BJ (cell line): ENCODE data around the gene DLG2. TPM values are rescaled to one million over a fixed set of nuclear protein-coding genes. Genes with fewer than 3 reads are reported as not detected.

Source experiments
- CTCF ChIA-PET: fragments of 350-600 bp; formaldehyde crosslinking; extraction: SDS; loops from one replicate; lab custom pipeline; 2021; ENCODE audit warnings: antibody characterized with exemption, inconsistent platforms; lab: Yijun Ruan, JAX
- POLR2A ChIA-PET: fragments of 300-600 bp; sonication (Branson Sonifier 250); formaldehyde crosslinking; extraction: SDS; loops from one replicate; lab custom pipeline; 2021; ENCODE audit warnings: antibody characterized with exemption; lab: Charles Lee
- DNase-seq: peaks from one replicate; pipeline ENCODE4 v3.0.0-alpha.2; 2011; ENCODE audit warnings: low read depth
- H3K27me3 ChIP-seq: 2 replicates; pipeline ENCODE4 v1.6.0; 2011; ENCODE audit warnings: low read length; ENCODE audit not compliant: control insufficient read depth, insufficient read depth
- H3K36me3 ChIP-seq: 2 replicates; pipeline ENCODE4 v1.5.1; 2011; ENCODE audit warnings: low read length; ENCODE audit not compliant: control insufficient read depth, insufficient read depth
- H3K4me3 ChIP-seq: 2 replicates; pipeline ENCODE4 v1.5.1; 2011; ENCODE audit warnings: low read depth, mild to moderate bottlenecking, control low read depth, low read length
- polyA plus RNA-seq: library from polyadenylated mRNA; depleted of rRNA; stranded (reverse); fragments of >200 nt; gene quantifications from 2 replicates; pipeline ENCODE4 v1.2.3, GENCODE V29; 2011
- TF ChIP-seq, protein P1 (sequence below): IDR thresholded peaks from 2 replicates; pipeline ENCODE4 v1.5.1; 2011; ENCODE audit warnings: low read depth, mild to moderate bottlenecking, control low read depth, inconsistent platforms, low read length, moderate library complexity; ENCODE audit not compliant: insufficient read depth

DLG2 gene
- polyA plus RNA-seq, 1 experiment = 0.28 TPM

DNA sequence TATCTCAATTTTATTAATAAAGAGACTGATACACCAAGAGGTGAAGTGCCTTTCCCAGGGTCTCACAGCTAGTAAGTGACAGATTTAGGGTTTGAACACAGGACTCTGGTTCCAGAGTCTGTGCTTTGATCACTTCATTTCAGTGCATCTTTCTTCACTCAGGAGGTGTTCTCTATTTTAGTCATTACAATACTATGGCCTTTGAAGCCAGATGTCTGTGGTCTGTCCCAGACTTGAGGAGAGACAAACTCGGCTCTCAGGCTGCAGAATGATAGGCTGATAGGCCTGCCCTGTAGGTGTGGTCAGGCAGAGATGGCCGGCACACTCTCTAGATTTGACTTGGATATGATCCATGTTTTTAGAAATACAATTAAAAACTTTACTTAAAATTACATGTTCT lies 1862.5 kb downstream of the DLG2 start:
- TF ChIP-seq, protein P1, sequence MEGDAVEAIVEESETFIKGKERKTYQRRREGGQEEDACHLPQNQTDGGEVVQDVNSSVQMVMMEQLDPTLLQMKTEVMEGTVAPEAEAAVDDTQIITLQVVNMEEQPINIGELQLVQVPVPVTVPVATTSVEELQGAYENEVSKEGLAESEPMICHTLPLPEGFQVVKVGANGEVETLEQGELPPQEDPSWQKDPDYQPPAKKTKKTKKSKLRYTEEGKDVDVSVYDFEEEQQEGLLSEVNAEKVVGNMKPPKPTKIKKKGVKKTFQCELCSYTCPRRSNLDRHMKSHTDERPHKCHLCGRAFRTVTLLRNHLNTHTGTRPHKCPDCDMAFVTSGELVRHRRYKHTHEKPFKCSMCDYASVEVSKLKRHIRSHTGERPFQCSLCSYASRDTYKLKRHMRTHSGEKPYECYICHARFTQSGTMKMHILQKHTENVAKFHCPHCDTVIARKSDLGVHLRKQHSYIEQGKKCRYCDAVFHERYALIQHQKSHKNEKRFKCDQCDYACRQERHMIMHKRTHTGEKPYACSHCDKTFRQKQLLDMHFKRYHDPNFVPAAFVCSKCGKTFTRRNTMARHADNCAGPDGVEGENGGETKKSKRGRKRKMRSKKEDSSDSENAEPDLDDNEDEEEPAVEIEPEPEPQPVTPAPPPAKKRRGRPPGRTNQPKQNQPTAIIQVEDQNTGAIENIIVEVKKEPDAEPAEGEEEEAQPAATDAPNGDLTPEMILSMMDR = no peak
- ChIA-PET POLR2A (no interaction called here), CTCF (no interaction called here)
- H3K36me3 ChIP-seq = no peaks in the 10 kb centered on the region
- no peak overlapping the region for H3K4me3 ChIP-seq
- DNase-seq = no peak
- no peaks in the 10 kb centered on the region; the same call in 1 of the 2 replicates for H3K27me3 ChIP-seq

DNA sequence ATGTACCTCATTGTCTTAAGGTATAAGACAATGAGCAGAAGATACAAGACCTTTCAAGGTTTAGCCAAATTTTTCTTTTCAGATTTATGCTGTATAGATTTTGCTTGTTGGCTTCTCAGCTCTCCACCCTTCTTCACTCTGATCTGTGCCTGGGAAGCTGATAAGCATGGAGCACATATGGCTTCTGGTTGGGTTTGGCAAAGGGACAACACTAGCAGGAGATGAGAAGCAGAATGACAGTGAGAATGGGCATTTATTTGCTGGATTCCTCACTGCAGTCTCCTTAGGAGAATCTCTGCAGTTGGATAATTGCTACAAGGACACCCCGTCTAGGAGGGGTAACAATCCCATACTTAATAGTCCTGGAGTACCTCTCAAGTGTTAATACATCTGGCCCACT lies 1866.2 kb downstream of the DLG2 start:
- no peak for DNase-seq
- no peak overlapping the region for H3K4me3 ChIP-seq
- H3K27me3 ChIP-seq = no peaks in the 10 kb centered on the region; the same call in 1 of the 2 replicates
- CTCF ChIA-PET = interaction anchor here (0.9 kb wide), 1 partner anchor 24 kb away, joined by 3 read pairs; no protein-coding TSS in a partner anchor
- TF ChIP-seq, protein P1 = no peak
- POLR2A ChIA-PET = no interaction called here
- no peaks in the 10 kb centered on the region for H3K36me3 ChIP-seq

DNA sequence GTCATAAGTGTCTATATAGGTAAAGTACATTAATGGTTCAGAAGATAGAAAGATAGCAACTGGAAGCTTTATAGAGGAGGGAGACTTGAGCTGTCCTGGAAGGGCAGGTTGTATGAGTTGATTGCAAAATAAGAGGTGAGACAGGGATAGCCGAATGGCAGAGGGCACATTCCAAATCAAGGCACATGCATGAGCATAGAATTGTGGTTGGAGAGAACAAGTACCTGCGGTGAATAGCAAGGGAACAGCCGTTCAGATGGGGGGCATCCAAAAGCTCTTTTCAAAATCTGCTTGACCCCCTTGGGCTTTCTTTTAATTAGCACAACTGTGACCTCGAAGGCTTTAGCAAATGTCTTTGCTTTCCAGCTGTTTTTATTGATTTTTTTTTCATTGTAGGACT lies 1868.0 kb downstream of the DLG2 start:
- TF ChIP-seq, protein P1 = no peak
- H3K36me3 ChIP-seq = no peaks in the 10 kb centered on the region
- H3K27me3 ChIP-seq = no peaks in the 10 kb centered on the region; the same call in 1 of the 2 replicates
- CTCF ChIA-PET = interaction anchor here (1.2 kb wide), 1 partner anchor 11 kb away, joined by 4 read pairs; no protein-coding TSS in a partner anchor
- no peak overlapping the region for H3K4me3 ChIP-seq
- DNase-seq = no peak
- POLR2A ChIA-PET = no interaction called here

DNA sequence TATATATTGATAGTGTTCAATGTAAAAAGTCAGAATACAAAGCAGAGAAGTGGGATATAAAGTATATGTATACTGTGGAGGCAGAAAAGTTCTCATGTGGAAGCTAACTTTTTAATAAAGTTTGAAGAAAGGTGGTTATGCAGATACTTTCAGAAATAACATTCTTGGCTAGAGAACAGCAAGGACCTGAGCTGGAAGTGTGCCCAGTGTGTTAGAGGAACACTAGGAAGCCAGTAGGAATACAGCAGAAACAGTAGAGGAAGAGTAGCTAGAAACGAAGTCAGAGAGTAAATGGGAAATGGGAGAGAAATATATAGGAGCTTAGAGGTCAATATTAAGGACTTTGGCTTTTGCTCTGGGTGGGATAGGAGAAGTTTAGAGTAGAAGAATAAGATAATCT lies 1876.1 kb downstream of the DLG2 start:
- no peak for DNase-seq
- Histone ChIP-seq H3K27me3 (no peaks in the 10 kb centered on the region), H3K36me3 (no peaks in the 10 kb centered on the region), H3K4me3 (no peak overlapping the region)
- ChIA-PET POLR2A (no interaction called here), CTCF (no interaction called here)
- TF ChIP-seq, protein P1 = no peak

DNA sequence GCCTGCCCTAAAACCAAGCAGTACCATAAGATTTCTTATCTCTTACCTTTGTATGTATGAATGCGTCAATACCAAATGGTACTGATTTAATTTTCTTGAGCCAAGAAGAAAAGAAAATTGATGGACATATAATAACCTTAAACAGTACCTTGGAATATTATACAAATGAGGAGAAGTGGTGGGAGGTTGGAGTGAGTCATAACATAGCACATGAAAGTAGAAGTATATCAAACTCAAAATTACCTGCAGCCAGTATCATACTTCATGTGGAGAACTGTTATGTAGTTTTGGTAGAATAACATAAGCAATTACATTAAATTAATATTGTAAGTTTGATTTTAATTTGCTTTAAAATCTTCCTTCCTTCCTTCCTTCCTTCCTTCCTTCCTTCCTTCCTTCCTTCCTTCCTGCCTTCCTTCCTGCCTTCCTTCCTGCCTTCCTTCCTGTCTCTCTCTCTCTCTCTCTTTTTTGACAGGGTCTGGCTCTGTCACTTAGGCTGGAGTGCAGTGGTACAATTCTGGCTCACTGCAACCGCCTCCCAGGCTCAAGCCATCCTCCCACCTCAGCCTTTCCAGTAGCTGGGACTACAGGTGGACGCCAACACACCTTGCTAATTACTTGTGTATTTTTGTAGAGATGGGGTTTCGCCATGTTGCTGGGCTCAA lies 1880.1 kb downstream of the DLG2 start:
- ChIA-PET POLR2A (no interaction called here), CTCF (interaction anchor here (1.6 kb wide), 1 partner anchor 13 kb away, joined by 4 read pairs; no protein-coding TSS in a partner anchor)
- Histone ChIP-seq H3K4me3 (no peak overlapping the region), H3K36me3 (no peaks in the 10 kb centered on the region), H3K27me3 (no peaks in the 10 kb centered on the region)
- DNase-seq = no peak
- TF ChIP-seq, protein P1 = no peak
